ENCODE results near the gene ARL14EP. TPM values are rescaled to one million over a fixed set of nuclear protein-coding genes. Genes with fewer than 3 reads are reported as not detected.

ARL14EP gene
- total RNA-seq, 1 donor from 2014 or later = 54.8 TPM

GRCh38 chr11:30348035-30348434 lies 25.1 kb downstream of the ARL14EP start:
- Mint-ChIP-seq H3K27ac (no peak overlapping the region), H3K27me3 (ENCODE audit: insufficient read depth, low read depth) (peaks cover 2% of the 10 kb centered on the region), H3K4me1 (no peaks in the 10 kb centered on the region), H3K9me3 (no peaks in the 10 kb centered on the region), H3K36me3 (peaks cover under 1% of the 10 kb centered on the region), H3K4me3 (no peak overlapping the region)
- H2AFZ ChIP-seq (replicated peaks) = no peak overlapping the region
- no peak for TF ChIP-seq EZH2phosphoT487 (IDR thresholded peaks at IDR 0.05)
- TF ChIP-seq EZH2 (IDR thresholded peaks at IDR 0.05) = no peak
- TF ChIP-seq CTCF (IDR thresholded peaks at IDR 0.05) = no peak
- no peak for DNase-seq (ENCODE audit: low spot score)
- no peaks in the 10 kb centered on the region for H3K79me2 ChIP-seq (ENCODE audit: low read depth)
- no peak overlapping the region for H3K4me2 ChIP-seq
- H3F3A ChIP-seq (ENCODE audit: low read depth) = no peaks in the 10 kb centered on the region
- H3K9me3 ChIP-seq (ENCODE audit: low read depth) = no peaks in the 10 kb centered on the region
- H3K4me3 ChIP-seq = no peak overlapping the region
- no peak overlapping the region for H3K9ac ChIP-seq
- no peaks in the 10 kb centered on the region for H4K20me1 ChIP-seq (ENCODE audit: low read depth)
- H3K27ac ChIP-seq = no peak overlapping the region
- no peaks in the 10 kb centered on the region for H3K36me3 ChIP-seq
- H3K27me3 ChIP-seq = no peaks in the 10 kb centered on the region
- peaks cover 3% of the 10 kb centered on the region for H3K4me1 ChIP-seq

GRCh38 chr11:30349885-30350284 lies 27.0 kb downstream of the ARL14EP start:
- peaks cover 2% of the 10 kb centered on the region for H3K27me3 Mint-ChIP-seq (ENCODE audit: insufficient read depth, low read depth)

GRCh38 chr11:30350384-30350783 lies 27.5 kb downstream of the ARL14EP start:
- H3K4me1 ChIP-seq = peaks cover 5% of the 10 kb centered on the region
- Mint-ChIP-seq H3K4me3 (no peak overlapping the region), H3K27me3 (ENCODE audit: insufficient read depth, low read depth) (peaks cover 2% of the 10 kb centered on the region), H3K4me1 (no peaks in the 10 kb centered on the region), H3K9me3 (no peaks in the 10 kb centered on the region), H3K27ac (no peak overlapping the region), H3K36me3 (no peaks in the 10 kb centered on the region)
- no peaks in the 10 kb centered on the region for H3K9me3 ChIP-seq (ENCODE audit: low read depth)
- no peak overlapping the region for H3K27ac ChIP-seq
- no peaks in the 10 kb centered on the region for H3K79me2 ChIP-seq (ENCODE audit: low read depth)
- no peak overlapping the region for H3K4me3 ChIP-seq
- H2AFZ ChIP-seq (replicated peaks) = no peak overlapping the region
- DNase-seq (ENCODE audit: low spot score) = no peak
- no peaks in the 10 kb centered on the region for H3K36me3 ChIP-seq
- H3K9ac ChIP-seq = no peak overlapping the region
- no peak overlapping the region for H3K4me2 ChIP-seq
- TF ChIP-seq CTCF (IDR thresholded peaks at IDR 0.05) = no peak
- TF ChIP-seq EZH2phosphoT487 (IDR thresholded peaks at IDR 0.05) = no peak
- no peak for TF ChIP-seq EZH2 (IDR thresholded peaks at IDR 0.05)
- no peaks in the 10 kb centered on the region for H4K20me1 ChIP-seq (ENCODE audit: low read depth)
- no peaks in the 10 kb centered on the region for H3K27me3 ChIP-seq
- no peaks in the 10 kb centered on the region for H3F3A ChIP-seq (ENCODE audit: low read depth)

More at GRCh38 chr11:30349885-30350284, 27.0 kb downstream of the ARL14EP start:
- Histone ChIP-seq H3K27ac (no peak overlapping the region), H3K9ac (no peak overlapping the region), H3K79me2 (ENCODE audit: low read depth) (no peaks in the 10 kb centered on the region), H3K4me3 (no peak overlapping the region), H3F3A (ENCODE audit: low read depth) (no peaks in the 10 kb centered on the region), H2AFZ (replicated peaks) (no peak overlapping the region), H4K20me1 (ENCODE audit: low read depth) (no peaks in the 10 kb centered on the region), H3K9me3 (ENCODE audit: low read depth) (no peaks in the 10 kb centered on the region), H3K36me3 (no peaks in the 10 kb centered on the region), H3K27me3 (no peaks in the 10 kb centered on the region), H3K4me2 (no peak overlapping the region), H3K4me1 (peaks cover 5% of the 10 kb centered on the region)
- Mint-ChIP-seq H3K27ac (no peak overlapping the region), H3K9me3 (no peaks in the 10 kb centered on the region), H3K4me1 (no peaks in the 10 kb centered on the region), H3K36me3 (no peaks in the 10 kb centered on the region), H3K4me3 (no peak overlapping the region)
- no peak for DNase-seq (ENCODE audit: low spot score)
- no peak for TF ChIP-seq CTCF (IDR thresholded peaks at IDR 0.05)
- TF ChIP-seq EZH2phosphoT487 (IDR thresholded peaks at IDR 0.05) = no peak
- no peak for TF ChIP-seq EZH2 (IDR thresholded peaks at IDR 0.05)

All from neural progenitor cell (in vitro differentiated cells).